Measurements from ENCODE around the gene PGAM2.

DNA sequence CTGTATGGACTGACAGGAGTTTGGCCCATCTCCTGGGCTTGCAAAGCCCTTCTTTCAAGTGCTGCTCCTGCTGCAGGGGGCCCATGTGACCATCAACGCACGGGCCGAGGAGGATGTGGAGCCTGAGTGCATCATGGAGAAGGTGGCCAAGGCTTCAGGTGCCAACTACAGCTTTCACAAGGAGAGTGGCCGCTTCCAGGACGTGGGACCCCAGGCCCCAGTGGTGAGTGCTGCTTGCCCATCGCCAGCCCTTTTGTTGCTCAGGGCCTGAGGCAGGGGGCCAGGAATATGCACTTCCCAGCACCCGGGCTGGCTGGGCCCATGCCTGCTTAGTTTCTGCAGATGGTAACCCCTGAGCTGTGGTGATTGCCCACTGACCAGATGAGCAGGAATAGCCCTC lies 8.7 kb downstream of the PGAM2 start:
- TF ChIP-seq CTCF (conservative IDR thresholded peaks at IDR 0.05; ENCODE audit: low read depth, low read length), result no peak
- TF ChIP-seq POLR2A (IDR thresholded peaks at IDR 0.05; ENCODE audit: low read depth, low read length), result no peak
